NCI-H526 (cell line): ENCODE data around the gene GALNTL6.
A peak's percentile ranks its signal among the peaks of the same experiment; 100 is the strongest.
"Not testable (repeated sequence)": the region's sequence is repeated elsewhere in the genome, so short reads cannot be mapped to it uniquely, and the experiment has no call there.

Experiments
- DNase-seq, 2 experiments: peaks; one replicate each; lab custom pipeline; 2025; lab: John Stamatoyannopoulos, UW

Gene GALNTL6

DNA sequence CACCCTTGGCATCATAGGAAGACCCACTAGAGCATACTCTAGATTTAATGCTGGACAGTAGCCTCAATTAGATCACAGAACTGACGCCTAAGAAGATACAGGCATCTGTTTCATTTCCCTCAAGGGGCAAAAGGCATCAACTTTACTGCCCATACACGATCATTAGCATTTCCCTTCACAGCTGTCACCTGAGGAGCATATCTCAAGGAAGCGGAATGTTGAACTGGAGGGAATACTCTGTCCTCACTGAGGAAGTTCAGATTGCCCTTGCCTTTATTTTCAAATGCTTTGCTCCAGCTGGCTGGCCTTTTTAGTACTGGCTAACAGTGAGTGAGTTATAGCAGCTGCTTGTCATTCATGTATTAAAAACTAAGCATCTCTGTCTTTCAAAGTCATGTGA lies 847.0 kb downstream of the GALNTL6 start:
- no peak for DNase-seq

DNA sequence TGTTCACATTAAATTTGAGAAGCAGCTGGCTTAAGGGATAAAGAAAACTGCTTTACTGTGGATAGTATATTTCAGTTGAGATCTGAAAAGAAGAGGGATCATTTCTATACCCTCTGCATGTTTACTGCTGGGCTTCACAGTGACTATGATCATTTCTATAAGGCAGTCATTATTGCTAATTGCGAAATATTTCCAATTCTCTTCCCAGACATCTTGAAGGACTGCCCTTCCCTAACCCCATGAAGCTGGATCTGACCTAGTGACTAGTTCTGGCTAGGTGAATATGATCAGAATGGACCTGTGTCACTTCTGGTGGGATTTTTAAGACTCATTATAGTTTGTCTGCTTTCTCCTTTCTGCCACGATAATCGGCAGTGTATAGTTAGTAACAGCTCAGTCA lies 848.9 kb downstream of the GALNTL6 start:
- DNase-seq, result no peak

DNA sequence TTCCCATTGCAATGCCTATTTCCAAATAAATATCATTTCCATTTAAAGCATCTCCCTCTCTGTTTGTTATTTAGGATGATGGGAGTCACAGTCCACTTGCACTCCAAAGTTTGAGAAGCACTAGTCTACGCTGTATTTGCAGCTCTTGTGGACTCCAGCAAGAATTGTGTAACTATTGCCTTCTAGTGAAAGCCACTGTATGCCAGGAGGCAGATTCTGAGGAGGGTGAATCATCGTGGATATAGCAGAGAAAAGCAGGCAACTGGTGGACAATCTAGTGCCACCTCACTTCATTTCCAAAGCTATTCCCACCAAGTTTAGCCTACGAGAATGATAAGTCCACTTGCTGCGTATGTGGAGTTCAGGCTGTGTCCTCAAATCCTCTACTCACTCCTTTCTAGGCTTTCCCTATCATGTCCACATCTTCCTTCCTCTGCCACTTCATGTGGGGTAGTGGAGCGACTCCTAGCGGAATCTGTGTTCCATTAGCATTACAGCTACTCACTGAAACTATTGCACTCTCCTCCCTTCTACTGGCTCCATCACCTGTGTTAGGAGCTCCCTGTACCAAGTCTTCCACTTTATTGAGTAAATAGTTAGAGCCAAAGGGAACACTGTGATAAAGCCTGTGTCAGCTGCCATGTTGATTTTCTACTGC lies 853.6 kb downstream of the GALNTL6 start:
- peak; percentile 0 to 14 for DNase-seq

DNA sequence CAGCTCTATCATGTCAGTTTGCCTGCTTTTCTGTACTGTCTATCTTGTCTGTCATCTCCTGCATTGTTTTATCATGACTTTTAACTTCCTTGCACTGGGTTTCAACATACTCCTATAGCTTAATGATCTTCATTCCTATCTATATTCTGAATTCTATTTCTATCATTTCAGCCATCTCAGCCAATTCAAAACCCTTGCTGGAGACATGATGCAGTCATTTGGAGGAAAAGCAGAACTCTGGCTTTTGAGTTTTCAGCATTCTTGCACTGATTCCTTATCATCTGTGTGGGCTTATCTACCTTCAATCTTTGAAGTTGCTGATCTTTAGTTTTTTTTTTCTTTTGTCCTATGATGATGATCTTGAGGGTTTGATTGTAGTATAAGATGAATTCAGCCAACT lies 861.6 kb downstream of the GALNTL6 start:
- DNase-seq, result no peak

DNA sequence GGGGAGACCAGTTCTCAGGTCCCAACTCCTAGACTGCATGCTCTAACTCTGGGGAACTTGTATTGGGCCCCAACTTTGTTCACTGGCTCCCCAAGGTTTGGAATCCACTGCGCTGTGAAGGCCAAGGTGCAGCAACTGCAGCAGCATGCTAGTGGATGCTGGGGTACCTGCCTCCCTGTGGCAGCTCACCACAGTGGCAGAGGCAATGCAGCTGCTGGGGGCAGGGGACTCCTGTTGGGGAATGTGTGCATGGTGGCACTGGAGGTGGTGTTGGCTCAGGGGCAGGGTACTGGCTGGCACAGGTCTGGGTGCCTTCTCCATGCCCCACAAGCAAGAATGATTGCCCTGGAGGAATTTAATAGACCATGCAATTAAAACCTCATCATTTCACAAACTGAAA lies 862.0 kb downstream of the GALNTL6 start:
- DNase-seq, result no peak

DNA sequence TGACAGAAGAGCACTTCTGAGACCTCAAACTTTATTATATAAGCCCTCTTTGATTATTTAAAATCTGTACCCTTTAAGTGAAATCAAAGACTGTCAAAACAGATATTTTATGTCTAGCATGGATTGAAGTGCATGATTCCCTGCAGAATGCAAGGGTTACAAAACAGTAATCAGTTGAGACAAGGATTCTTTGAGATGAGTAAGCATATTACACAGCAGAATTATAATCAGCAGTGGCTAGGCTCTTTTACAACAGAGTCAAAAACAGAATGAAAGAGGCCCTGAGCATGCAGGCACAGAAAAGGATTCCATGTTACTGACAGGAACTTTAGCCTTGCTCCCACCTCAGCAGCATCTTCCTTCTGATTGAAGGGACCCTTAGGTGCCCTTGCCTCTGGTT lies 867.5 kb downstream of the GALNTL6 start:
- no peak for DNase-seq

DNA sequence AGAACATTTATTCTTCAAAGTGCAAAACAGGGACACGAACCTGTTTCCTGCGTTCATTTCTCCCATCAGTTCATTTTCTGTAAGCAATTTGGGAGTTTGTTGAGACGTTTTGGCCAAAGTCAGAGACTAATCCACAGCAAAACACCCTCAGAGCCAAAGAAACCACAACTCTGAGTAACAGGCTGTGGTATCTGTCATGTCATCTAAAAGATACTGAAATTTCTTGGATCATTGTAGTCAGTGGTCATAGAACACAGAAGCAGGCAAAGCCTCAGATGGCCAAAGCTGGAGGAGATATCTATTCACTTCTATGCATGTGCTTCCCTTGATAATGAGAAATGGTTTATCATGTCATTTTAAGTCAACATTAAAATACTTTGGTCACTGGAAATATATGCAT lies 869.8 kb downstream of the GALNTL6 start:
- no peak for DNase-seq

DNA sequence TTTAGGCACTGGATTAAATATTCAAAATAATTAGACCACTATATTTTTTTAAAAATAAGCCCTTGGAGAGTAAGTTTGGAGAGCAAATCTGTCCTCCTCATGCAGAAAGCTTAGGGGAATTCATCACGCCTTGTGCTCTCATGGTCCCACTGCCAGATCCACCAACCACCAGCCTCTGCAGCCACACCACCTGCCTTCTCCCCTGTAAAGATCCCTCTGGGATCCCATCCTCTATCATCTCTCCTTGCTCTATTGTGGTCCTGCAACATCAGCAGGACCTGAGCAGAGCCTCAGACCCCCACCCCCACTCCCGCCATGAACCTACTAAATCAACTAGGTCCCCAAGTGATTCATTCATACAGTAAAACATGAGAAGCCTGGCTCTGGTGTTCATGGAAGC lies 872.8 kb downstream of the GALNTL6 start:
- DNase-seq, result no peak

DNA sequence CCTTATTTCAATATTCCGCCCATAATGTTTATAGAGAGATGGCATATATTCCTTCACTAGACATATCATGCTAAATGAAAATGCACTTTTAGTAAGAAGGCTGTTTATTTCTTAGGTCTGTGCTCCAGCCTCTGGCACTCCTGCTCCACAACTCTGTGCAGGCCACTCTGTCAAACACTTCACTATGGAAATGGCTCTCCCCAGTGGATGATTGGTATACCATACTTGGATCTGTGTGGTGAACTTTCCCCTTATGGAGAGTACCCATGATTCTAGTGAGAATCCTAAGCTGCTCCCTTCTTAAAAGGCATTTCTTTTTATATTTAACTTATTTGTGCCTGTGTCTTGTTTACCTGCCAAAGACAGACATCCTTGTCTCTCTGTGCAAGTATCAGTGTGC lies 875.3 kb downstream of the GALNTL6 start:
- DNase-seq, result no peak

DNA sequence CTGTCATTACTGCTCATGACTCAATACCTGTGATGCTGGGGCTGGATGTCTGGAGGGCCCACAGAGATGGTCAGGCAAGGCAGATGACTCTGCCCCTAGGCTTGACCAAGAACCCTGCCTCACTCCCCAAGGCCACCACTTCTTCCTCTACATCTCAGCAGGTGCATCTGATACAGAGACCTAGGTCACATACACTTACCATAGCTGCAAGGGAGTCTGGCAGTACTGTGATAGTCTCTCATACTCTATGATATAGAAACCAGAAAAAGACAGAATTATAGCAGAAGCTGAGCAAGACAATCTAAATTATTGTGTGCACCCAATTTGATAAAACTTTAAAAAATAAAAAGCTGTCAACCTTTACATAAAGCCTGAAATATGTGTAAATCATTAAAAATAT lies 878.3 kb downstream of the GALNTL6 start:
- DNase-seq, result no peak

DNA sequence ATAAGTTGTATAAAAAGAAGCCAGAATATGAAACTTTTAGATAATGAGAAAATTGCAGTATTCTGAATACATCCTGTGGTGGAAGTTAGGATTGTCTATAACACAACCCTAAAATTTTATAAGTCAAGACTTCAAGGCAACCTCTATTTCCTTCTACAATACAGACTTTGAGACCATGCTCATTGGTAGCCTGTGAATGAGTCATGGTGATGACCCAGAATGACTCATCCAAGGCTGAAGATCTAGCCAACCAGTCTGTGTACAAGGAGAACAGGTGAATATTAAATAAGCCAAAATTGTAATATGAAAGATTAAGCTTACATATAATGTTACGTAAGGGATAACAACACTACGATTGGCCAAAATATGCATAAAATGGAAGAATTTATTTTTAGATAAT lies 879.5 kb downstream of the GALNTL6 start:
- no peak for DNase-seq

DNA sequence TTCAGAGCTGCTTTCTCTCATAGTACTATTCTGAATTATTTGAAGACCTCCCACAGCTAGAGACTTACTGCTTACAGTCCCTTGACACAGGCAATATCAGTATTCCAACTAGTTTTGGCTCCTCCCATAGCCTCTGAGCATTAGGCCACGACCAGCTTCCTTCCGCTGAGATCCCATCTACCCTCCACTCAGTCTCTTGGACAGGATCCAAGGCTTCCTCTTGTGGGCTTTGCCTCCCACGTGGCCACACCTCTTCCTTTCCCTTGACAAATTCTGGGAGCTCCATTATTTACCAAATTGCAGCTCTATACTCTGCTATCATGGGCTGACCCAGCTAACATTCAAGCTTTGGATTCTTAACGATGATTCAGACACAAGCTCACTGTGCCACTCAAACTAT lies 885.1 kb downstream of the GALNTL6 start:
- DNase-seq, result no peak

DNA sequence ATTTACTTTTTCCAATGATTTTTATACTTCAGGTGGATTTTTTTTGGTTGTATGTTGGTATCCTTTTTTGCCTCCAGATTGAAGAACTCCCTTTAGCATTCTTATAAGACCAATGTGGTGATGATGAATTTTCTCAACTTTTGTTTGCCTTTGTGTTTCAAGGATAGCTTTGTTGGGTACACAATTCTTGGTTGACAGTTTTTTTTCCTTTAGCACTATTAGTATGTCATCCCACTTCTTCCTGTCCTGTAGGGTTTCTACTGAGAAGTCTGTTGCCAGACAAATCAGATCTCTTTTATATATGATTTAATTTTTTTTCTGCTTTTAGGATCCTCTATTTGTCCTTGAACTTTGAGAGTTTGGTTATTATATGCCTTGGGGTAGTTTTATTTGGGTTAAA lies 892.4 kb downstream of the GALNTL6 start:
- DNase-seq, result no peak

DNA sequence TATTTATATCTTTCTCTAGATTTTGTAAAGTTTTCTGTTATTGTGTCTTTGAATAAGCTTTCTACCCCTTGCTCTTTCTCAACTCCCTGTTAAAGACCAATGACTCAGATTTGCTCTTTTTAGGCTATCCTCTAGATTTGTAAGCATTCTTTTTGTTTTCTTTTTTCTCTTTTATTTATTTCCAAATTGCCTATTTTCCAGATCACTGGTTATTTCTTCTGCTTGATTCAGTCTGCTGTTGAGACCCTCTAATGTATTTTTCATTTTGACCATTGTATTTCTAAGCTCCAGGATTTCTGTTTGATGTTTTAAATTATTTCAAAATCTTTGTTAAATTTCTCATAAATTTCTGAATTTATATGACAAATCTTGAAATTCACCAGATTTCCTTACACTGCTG lies 892.8 kb downstream of the GALNTL6 start:
- no peak for DNase-seq

DNA sequence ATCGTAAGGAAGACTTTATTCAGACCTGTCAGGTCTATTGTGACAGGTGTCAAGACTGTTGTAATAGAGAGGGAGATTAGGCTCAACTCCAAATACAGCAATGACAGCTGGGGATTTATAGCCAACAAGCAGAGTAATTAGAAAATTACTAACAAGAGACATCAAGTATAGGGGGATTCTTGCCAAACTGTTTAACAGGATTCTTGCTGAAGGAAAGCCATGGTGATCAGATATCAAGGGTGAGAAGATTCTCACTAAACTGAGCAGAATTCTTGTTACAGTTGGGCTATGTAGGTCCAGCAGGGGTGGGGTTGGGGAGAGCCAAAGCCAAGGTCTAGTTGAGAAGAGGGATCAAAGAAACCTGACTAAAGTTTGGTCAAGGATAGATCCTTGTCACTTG lies 894.4 kb downstream of the GALNTL6 start:
- DNase-seq, result peak in 1 of 2 experiments; percentile 0

DNA sequence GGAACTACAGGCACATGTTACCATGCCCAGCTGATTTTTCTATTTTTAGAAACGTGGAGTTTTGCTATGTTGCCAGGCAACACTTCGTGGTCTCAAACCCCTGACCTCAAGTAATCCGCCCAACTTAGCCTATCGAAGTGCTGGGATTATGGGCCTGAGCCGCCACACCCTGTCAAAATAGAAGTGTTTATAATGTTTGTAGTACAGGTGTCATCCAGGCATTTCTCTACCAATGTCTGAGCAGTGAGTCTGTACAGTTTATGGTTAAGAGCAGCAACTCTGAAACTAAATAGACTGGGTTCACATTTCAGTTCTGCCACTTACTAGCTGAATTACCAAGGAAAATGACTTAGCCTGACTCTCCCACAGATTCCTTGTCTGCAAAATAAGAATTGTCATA lies 895.0 kb downstream of the GALNTL6 start:
- no peak for DNase-seq

DNA sequence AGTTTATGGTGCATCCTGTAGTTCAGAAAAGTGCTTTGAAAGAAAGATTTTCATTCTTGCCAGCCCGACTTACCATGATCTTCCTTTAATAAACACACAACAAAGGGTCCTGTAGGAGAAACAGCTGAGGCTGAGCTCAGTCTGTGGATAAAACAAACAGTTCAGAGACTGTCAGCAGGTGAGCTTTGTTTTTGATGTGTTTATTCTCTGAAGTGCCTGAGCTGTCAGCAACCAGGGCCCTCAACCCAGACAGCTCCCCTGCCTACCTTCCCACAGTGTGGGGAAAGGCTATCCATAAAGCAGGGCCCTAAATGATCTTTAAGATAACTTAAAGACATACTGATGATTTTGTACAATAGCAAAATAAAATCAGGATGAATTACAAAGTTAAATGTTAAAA lies 896.2 kb downstream of the GALNTL6 start:
- DNase-seq, result no peak

DNA sequence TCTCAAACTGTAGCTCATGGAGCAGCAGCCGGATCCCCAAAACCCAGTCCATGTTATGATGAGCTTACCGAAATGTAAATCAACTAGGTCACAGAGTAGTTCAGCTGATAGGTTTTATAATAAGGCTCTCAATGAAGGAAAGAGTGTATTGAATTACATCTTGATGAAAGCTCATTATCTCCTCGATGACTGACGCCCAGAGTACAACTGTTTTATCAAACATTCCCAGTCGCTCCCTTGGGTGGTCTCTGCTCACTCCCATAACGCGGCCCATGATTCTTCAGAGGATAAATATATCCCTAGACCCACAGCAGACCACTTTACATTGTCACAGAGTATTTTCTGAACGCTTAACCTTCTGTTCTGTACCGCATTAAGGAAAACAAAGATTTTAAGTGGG lies 903.1 kb downstream of the GALNTL6 start:
- no peak for DNase-seq

DNA sequence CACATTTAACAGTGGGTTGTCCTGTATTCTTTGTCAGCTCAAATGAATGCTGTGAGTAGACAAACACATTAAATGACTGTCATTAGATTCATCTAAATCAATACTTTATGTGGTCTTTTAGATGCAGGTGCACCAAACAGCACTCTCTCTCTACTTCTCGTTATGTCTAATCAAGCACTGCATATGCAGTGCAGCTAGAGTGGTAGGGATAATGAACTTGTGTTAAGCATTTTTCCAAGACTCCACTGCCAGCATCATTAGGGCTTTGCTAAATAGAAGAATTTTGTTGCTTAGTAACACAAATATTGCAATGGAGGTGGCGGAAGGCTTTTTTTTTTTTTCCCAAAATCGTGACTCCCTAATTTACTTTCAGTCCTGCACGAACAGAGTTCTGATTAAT lies 908.5 kb downstream of the GALNTL6 start:
- DNase-seq, result no peak

DNA sequence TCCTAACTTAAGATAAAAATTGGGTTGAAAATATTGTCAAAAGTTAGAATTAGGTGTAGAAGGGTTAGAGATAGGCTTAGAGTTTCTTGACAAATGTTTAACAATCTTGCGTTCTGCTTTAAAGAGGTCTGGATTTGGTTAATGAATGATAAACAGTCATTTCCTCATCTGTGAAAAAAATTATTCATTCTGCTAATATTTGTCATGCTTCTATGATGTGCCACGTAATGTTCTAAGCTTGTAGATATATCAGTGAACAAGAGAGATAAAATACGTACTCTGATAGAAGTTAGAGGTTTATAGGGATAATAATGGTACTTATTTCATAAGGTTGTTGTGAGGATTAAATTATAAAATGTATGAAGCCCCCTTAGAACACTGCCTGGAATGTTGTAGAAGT lies 912.4 kb downstream of the GALNTL6 start:
- no peak for DNase-seq

DNA sequence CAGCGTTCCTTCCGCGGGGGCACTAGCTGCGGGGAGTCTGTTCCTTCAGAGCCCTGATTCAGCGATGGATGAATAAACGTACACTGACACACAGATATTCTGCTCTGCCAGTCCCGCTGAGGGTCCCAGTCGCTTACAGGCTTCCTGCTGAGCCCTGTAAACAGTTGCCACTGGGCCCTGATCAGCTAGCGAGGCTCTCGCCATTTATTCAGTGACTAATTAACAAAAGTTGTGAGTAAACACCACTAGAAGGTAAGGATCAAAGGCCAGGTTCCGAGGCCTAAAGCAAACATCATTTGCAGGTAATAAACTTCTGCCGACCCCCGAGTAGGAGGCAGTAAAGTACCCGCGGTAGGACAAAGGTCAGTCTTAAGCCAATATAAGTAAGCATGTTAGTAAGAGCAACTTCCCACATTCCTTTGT lies 912.8 kb downstream of the GALNTL6 start:
- no peak for DNase-seq

DNA sequence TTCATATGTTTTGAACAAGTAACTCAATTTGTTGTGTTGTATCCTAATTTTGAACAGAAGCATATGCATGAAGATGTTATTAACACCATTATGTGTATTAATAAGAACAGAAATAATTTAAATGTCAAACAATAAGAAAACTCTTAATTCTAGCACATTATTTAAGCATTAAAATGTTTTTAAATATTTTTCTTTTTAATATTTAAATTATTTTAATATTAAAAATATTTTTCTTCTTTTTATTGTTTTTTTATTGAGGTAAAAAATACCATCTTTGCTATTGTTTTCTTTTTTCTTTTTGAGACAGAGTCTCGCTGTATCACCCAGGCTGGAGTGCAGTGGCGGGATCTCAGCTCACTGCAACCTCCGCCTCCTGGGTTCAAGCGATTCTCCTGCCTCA lies 914.4 kb downstream of the GALNTL6 start:
- no peak for DNase-seq

DNA sequence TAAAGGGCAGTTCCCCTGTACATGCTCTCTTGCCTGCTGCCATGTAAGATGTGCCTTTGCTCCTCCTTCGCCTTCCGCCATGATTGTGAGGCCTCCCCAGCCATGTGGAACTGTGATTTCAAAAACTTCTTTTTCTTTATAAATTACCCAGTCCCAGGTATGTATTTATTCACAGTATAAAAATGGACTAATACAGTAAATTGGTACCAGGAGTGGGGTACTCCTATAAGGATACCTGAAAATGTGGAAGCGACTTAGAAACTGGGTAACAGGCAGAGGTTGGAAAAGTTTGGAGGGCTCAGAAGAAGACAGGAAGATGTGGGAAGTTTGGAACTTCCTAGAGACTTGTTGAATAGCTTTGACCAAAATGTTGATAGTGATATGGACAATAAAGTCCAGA lies 920.4 kb downstream of the GALNTL6 start:
- DNase-seq, result not testable (repeated sequence)

DNA sequence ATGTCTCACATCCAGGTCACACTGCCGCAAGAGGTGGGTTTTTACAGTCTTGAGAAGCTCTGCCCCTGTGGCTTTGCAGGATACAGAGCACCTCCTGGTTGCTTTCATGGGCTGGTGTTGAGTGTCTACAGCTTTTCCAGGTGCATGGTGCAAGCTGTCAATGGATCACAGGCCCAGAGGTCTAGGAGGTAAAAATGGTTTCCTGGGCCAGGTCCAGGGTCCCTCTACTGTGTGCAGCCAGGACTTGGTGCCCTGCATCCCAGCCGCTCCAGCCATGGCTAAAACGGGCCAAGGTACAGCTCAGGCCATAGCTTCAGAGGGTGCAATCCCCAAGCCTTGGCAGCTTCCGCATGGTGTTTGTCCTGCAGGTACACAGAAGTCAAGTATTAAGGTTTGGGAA lies 921.4 kb downstream of the GALNTL6 start:
- DNase-seq, result no peak

DNA sequence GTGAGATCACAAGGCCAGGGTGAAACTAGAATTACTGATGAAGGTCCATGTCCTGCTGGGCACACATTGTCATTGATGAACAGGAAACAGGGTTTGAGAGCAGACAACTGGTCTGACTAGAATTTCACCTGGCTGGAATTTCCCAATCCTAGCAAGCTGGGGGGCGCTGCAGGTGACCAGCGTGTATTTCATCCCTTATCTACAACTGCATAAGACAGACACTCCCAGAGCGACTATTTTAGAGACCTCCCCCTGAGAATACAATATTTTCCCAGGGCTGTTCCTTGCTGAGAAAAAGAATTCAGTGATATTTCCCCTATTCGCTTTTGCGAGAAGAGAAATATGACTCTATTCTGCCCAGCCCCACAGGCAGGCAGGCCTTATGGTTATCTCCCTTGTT lies 922.8 kb downstream of the GALNTL6 start:
- no peak for DNase-seq
